H1 (cell line): ENCODE measurements around the gene TOP1. TPM values are rescaled to one million over a fixed set of nuclear protein-coding genes. Genes with fewer than 3 reads are reported as not detected.

ENCODE experiments used
- CTCF ChIA-PET: fragments of 300-600 bp; sonication (Branson Sonifier 250); formaldehyde crosslinking; loops from one replicate; lab custom pipeline; 2021; ENCODE audit not compliant: partially characterized antibody; lab: Charles Lee
- POLR2A ChIA-PET: fragments of 300-600 bp; sonication (Branson Sonifier 250); formaldehyde crosslinking; loops from one replicate; lab custom pipeline; 2021; ENCODE audit warnings: inconsistent platforms; ENCODE audit not compliant: partially characterized antibody; lab: Charles Lee
- DNase-seq, 2 experiments: peaks; one replicate each; pipeline versions ENCODE4 v3.0.0 to v3.0.0-alpha.2; 2010 to 2022; ENCODE audit warnings: low spot score in 2 of 2, low read depth in 1 of 2, mixed read lengths in 1 of 2
- FAIRE-seq: peaks from 2 replicates; lab custom pipeline; 2011; peaks lifted over from hg19 to GRCh38; lab: Jason Lieb, UNC
- H2AFZ ChIP-seq: 2 replicates; pipeline ENCODE4 v1.8.1; 2012; ENCODE audit warnings: low read length, inconsistent platforms
- H2AK5ac ChIP-seq: 2 replicates; pipeline ENCODE4 v1.6.1; 2013; ENCODE audit warnings: low read depth, low read length
- H2BK120ac ChIP-seq: replicated peaks from 2 replicates; pipeline ENCODE3; 2013; ENCODE audit warnings: low read depth, low read length, inconsistent platforms
- H2BK12ac ChIP-seq: 2 replicates; pipeline ENCODE4 v1.6.1; 2013; ENCODE audit warnings: low read depth, low read length
- H2BK15ac ChIP-seq: 2 replicates; pipeline ENCODE4 v1.6.1; 2013; ENCODE audit warnings: low read length
- H2BK20ac ChIP-seq: 2 replicates; pipeline ENCODE4 v1.6.1; 2013; ENCODE audit warnings: low read length
- H2BK5ac ChIP-seq: 2 replicates; pipeline ENCODE4 v1.6.1; 2013; ENCODE audit warnings: low read depth, low read length
- H3K14ac ChIP-seq: 2 replicates; pipeline ENCODE4 v1.6.1; 2013; ENCODE audit warnings: inconsistent platforms; ENCODE audit not compliant: insufficient read length
- H3K18ac ChIP-seq: 2 replicates; pipeline ENCODE4 v1.6.1; 2013; ENCODE audit warnings: low read length; ENCODE audit errors: extremely low read depth
- H3K23ac ChIP-seq: 2 replicates; pipeline ENCODE4 v1.6.1; 2013; ENCODE audit warnings: inconsistent platforms; ENCODE audit not compliant: insufficient read length
- H3K23me2 ChIP-seq: 2 replicates; pipeline ENCODE4 v1.6.1; 2013; ENCODE audit warnings: low read depth, low read length
- H3K27ac ChIP-seq: 2 replicates; pipeline ENCODE4 v1.6.1; 2011; ENCODE audit warnings: low read depth, low read length, inconsistent platforms
- H3K27me3 ChIP-seq, 4 experiments: replicated peaks in 1 of 4; 1 replicate in 1 of 4; 2 replicates in 3 of 4; pipeline versions ENCODE4 v1.6.1 to v1.8.1; 2011 to 2013; ENCODE audit warnings: low read length in 3 of 4, mild to moderate bottlenecking in 3 of 4, inconsistent platforms in 2 of 4, mixed read lengths in 2 of 4, moderate library complexity in 1 of 4; ENCODE audit not compliant: control insufficient read depth in 3 of 4, insufficient read depth in 3 of 4; ENCODE audit errors: extremely low read depth in 1 of 4
- H3K36me3 ChIP-seq, 4 experiments: 2 replicates each; pipeline versions ENCODE4 v1.6.1 to v1.8.1; 2011 to 2013; ENCODE audit warnings: mild to moderate bottlenecking in 4 of 4, low read length in 3 of 4, moderate library complexity in 2 of 4, control low read depth in 1 of 4, inconsistent platforms in 1 of 4; ENCODE audit not compliant: insufficient read depth in 4 of 4, control insufficient read depth in 2 of 4
- H3K4ac ChIP-seq: replicated peaks from 2 replicates; pipeline ENCODE3; 2013; ENCODE audit warnings: low read length, low read depth, mixed read lengths, inconsistent platforms; ENCODE audit not compliant: insufficient read length
- H3K4me1 ChIP-seq, 4 experiments: replicated peaks in 1 of 4; 1 replicate in 1 of 4; 2 replicates in 3 of 4; pipeline versions ENCODE4 v1.6.1 to v1.8.1; 2011 to 2013; ENCODE audit warnings: low read length in 3 of 4, inconsistent platforms in 2 of 4, mixed read lengths in 1 of 4; ENCODE audit not compliant: insufficient read depth in 4 of 4, control insufficient read depth in 3 of 4
- H3K4me2 ChIP-seq, 2 experiments: 2 replicates each; pipeline versions ENCODE4 v1.6.1 to v1.8.1; 2011 to 2013; ENCODE audit warnings: low read depth in 2 of 2, low read length in 2 of 2, control low read depth in 1 of 2, inconsistent platforms in 1 of 2, mild to moderate bottlenecking in 1 of 2; ENCODE audit not compliant: insufficient read depth in 1 of 2
- H3K4me3 ChIP-seq, 4 experiments: fragments of 200-600, 300-600 bp in 1 of 4; sonication (generic), shearing (Covaris generic), sonication (Bioruptor Twin) in 1 of 4; 2 replicates each; pipeline versions ENCODE4 v1.5.1 to v1.8.1; 2011 to 2016; ENCODE audit warnings: low read length in 4 of 4, low read depth in 3 of 4, control low read depth in 2 of 4, inconsistent platforms in 2 of 4, mild to moderate bottlenecking in 2 of 4, mixed read lengths in 1 of 4, moderate library complexity in 1 of 4; ENCODE audit not compliant: insufficient read depth in 2 of 4; ENCODE audit errors: extremely low read depth in 1 of 4
- H3K56ac ChIP-seq: replicated peaks from 2 replicates; pipeline ENCODE3; 2013; ENCODE audit warnings: low read depth, mild to moderate bottlenecking, mixed read lengths, low read length, inconsistent platforms; ENCODE audit not compliant: insufficient read length
- H3K79me1 ChIP-seq: 2 replicates; pipeline ENCODE4 v1.6.1; 2013; ENCODE audit warnings: low read depth, low read length, control low read depth
- H3K79me2 ChIP-seq, 2 experiments: 2 replicates each; pipeline versions ENCODE4 v1.6.1 to v1.8.1; 2012 to 2013; ENCODE audit warnings: low read length in 2 of 2, mild to moderate bottlenecking in 2 of 2, inconsistent platforms in 1 of 2; ENCODE audit not compliant: insufficient read depth in 2 of 2, control insufficient read depth in 1 of 2
- H3K9ac ChIP-seq, 4 experiments: replicated peaks in 1 of 4; 1 replicate in 1 of 4; 2 replicates in 3 of 4; pipeline versions ENCODE4 v1.6.1 to v1.8.1; 2011 to 2013; ENCODE audit warnings: low read depth in 3 of 4, low read length in 3 of 4, control low read depth in 2 of 4, mild to moderate bottlenecking in 2 of 4, moderate library complexity in 2 of 4, inconsistent platforms in 1 of 4; ENCODE audit errors: extremely low read depth in 1 of 4
- H3K9me3 ChIP-seq, 2 experiments: 2 replicates each; pipeline versions ENCODE4 v1.6.1 to v1.8.1; 2012 to 2013; ENCODE audit warnings: mild to moderate bottlenecking in 2 of 2, moderate library complexity in 2 of 2, control low read depth in 1 of 2, inconsistent platforms in 1 of 2, low read depth in 1 of 2, low read length in 1 of 2, mixed read lengths in 1 of 2; ENCODE audit not compliant: insufficient read depth in 2 of 2
- H4K20me1 ChIP-seq, 2 experiments: replicated peaks in 1 of 2; 2 replicates each; pipeline versions ENCODE3 to v1.8.1; 2011 to 2013; ENCODE audit warnings: inconsistent platforms in 2 of 2, low read length in 2 of 2, mild to moderate bottlenecking in 1 of 2; ENCODE audit not compliant: insufficient read depth in 2 of 2, control insufficient read depth in 1 of 2
- H4K5ac ChIP-seq: 2 replicates; pipeline ENCODE4 v1.6.1; 2013; ENCODE audit warnings: low read length, low read depth, mixed read lengths, inconsistent platforms; ENCODE audit not compliant: insufficient read length
- H4K8ac ChIP-seq: 2 replicates; pipeline ENCODE4 v1.8.0; 2013; ENCODE audit warnings: mild to moderate bottlenecking, moderate library complexity, low read length, inconsistent platforms; ENCODE audit not compliant: insufficient read depth; ENCODE audit errors: extremely low read depth
- H4K91ac ChIP-seq: replicated peaks from 2 replicates; pipeline ENCODE3; 2013; ENCODE audit warnings: low read length, mixed read lengths, inconsistent platforms; ENCODE audit not compliant: insufficient read length
- CEBPB ChIP-seq: IDR thresholded peaks from 2 replicates; pipeline ENCODE4 v1.6.1; 2012; ENCODE audit warnings: low read depth, low read length
- FOSL1 ChIP-seq: IDR thresholded peaks from 2 replicates; pipeline ENCODE4 v1.6.1; 2011; ENCODE audit warnings: mild to moderate bottlenecking, low read depth, low read length, moderate library complexity; ENCODE audit not compliant: insufficient read depth
- HDAC6 ChIP-seq: IDR thresholded peaks from one replicate; pipeline ENCODE4 v1.7.1; 2012; ENCODE audit warnings: low read depth, mild to moderate bottlenecking, inconsistent platforms, low read length, moderate library complexity
- POLR2AphosphoS5 ChIP-seq: IDR thresholded peaks from 2 replicates; pipeline ENCODE4 v1.6.1; 2011; ENCODE audit warnings: low read depth, low read length
- RAD21 ChIP-seq, 2 experiments: IDR thresholded peaks in 1 of 2; conservative IDR thresholded peaks in 1 of 2; 2 replicates each; pipeline ENCODE4 v1.6.1; 2011; ENCODE audit warnings: low read depth in 2 of 2, low read length in 2 of 2, improper control_type of control experiment in 1 of 2, inconsistent platforms in 1 of 2, mild to moderate bottlenecking in 1 of 2, moderate library complexity in 1 of 2
- RFX5 ChIP-seq: IDR thresholded peaks from 2 replicates; pipeline ENCODE4 v1.6.1; 2011; ENCODE audit warnings: low read depth, low read length, improper control_type of control experiment, borderline replicate concordance
- SIX5 ChIP-seq: IDR thresholded peaks from 2 replicates; pipeline ENCODE4 v1.6.1; 2011; ENCODE audit warnings: mild to moderate bottlenecking, low read depth, low read length
- WGBS, 2 experiments: shearing (Covaris generic) in 1 of 2; methylation state at CpG; one replicate each; pipeline versions ENCODE4 v1.1.6 to v1.1.7; 2013 to 2015; ENCODE audit warnings: low lambda C conversion rate in 2 of 2, mixed read lengths in 2 of 2, inconsistent platforms in 1 of 2, low coverage in 1 of 2, missing lambda C conversion rate in 1 of 2; ENCODE audit not compliant: insufficient replicate concordance in 2 of 2, insufficient coverage in 1 of 2, insufficient read length in 1 of 2; ENCODE audit errors: extremely low coverage in 1 of 2, missing lambda C conversion rate in 1 of 2; 5-methylcytosine and 5-hydroxymethylcytosine counted together
- polyA plus RNA-seq, 7 experiments: library from polyadenylated mRNA; depleted of rRNA in 3 of 7; stranded (reverse) in 5 of 7; unstranded in 2 of 7; fragments of >200 nt in 5 of 7; fragments of 200-250 nt in 2 of 7; gene quantifications; 1 replicate in 5 of 7; 2 replicates in 1 of 7; 4 replicates in 1 of 7; pipeline versions ENCODE4 v1.2.1 to v1.2.3, GENCODE V29; 2011 to 2013; ENCODE audit warnings: missing spikeins in 2 of 7, mixed read lengths in 2 of 7
- total RNA-seq: library from RNA; stranded (reverse); fragmentation: NEBNext Ultra II Directional; extraction: Animal tissue kit (Norgen Biotek cat#: 25700); gene quantifications from 2 replicates; pipeline ENCODE4 v1.2.1, GENCODE V29; 2021

TOP1 gene
- total and polyA plus RNA-seq, 2 of the 8 experiments (the other 6 are each of a cell fraction or from before 2014, with no cell fraction given): 7.4 to 108 TPM

DNA sequence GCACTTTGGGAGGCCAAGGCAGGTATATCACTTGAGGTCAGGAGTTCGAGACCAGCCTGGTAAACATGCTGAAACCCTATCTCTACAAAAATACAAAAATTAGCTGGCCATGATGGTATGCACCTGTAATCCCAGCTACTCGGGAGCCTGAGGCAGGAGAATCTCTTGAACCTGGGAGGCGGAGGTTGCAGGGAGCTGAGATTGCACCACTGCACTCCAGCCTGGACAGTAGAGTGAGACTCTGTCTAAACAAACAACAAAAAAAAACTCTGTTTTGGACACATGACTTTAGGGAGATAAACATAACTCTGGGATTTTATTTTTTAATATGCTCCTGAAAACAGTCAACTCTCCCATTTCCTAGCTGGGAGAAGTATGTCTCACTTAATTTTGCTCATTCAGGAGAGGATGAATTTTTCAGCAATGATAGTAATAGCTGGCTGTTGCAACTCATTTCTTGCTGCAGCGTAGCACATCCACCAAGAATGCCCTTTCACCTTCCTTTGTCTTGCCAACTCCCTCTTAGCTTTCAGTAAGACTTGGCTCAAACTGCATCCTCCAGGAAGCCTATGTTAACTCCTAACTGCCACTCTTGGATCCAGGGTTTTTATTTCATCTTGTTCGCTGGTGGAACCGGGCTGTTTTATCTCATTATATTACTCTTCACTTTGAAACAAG, 24.3 kb downstream of the TOP1 start:
- H3K4ac ChIP-seq: no peak overlapping the region
- DNase-seq: no peak
- no peak overlapping the region for H3K18ac ChIP-seq
- 91% methylated on average over 6 of the region's 6 CpGs; no CpG with 5 or more reads in 1 of the 2 experiments for WGBS, 2 experiments
- H2BK120ac ChIP-seq: no peak overlapping the region
- peak overlapping the region; percentile 85 for H4K91ac ChIP-seq
- no peaks in the 10 kb centered on the region for H3K36me3 ChIP-seq
- no peak overlapping the region for H2AK5ac ChIP-seq
- TF ChIP-seq RAD21 (IDR thresholded peaks at IDR 0.05 in 1 of 2, conservative IDR thresholded peaks at IDR 0.05 in 1 of 2; ENCODE audit: low read depth in 2 of 2, low read length in 2 of 2) (no peak), HDAC6 (no peak), FOSL1 (no peak), RFX5 (no peak), CEBPB (no peak), POLR2AphosphoS5 (no peak), SIX5 (no peak)
- TF ChIP-seq, all 59 proteins: peak for 0
- Histone ChIP-seq H3K23ac (no peak overlapping the region), H3K23me2 (no peaks in the 10 kb centered on the region), H2BK12ac (no peak overlapping the region), H2BK5ac (no peak overlapping the region), H3K27me3 (no peaks in the 10 kb centered on the region), H4K8ac (no peak overlapping the region), H2AFZ (no peak overlapping the region), H2BK20ac (no peak overlapping the region), H3K9me3 (no peaks in the 10 kb centered on the region), H3K79me2 (peaks cover 3 to 96% of the 10 kb centered on the region in 2 experiments; a peak in 3 of 4 replicates), H3K4me2 (no peak overlapping the region; a peak in 1 of 4 replicates), H2BK15ac (no peak overlapping the region), H3K9ac (peak overlapping the region in 1 of 4 experiments; percentile 34; a peak in 1 of 7 replicates), H3K79me1 (0 out of 2 replicates have a peak, but pooled peaks cover 4% of the 10 kb centered on the region), H3K56ac (no peak overlapping the region), H4K5ac (no peak overlapping the region), H3K14ac (no peak overlapping the region), H3K27ac (no peak overlapping the region), H3K4me3 (no peak overlapping the region), H4K20me1 (peaks cover 24 to 43% of the 10 kb centered on the region in 2 experiments), H3K4me1 (peaks cover 0 to 12% (median 4%) of the 10 kb centered on the region in 4 experiments; a peak in 4 of 7 replicates)
- ChIA-PET CTCF (interaction anchor here (0.6 to 1.2 kb wide), 6 partner anchors 42 to 181 kb away, joined by 3 to 5 read pairs (median 3); no protein-coding TSS in a partner anchor), POLR2A (interaction anchor here (0.7 kb wide), 1 partner anchor 1506 kb away, joined by 3 read pairs; no protein-coding TSS in a partner anchor)
- FAIRE-seq: no peak
